Hepatic stellate cell (primary cell): ENCODE data around the gene LRCH3.

Experiments used
- DNase-seq: peaks from one replicate; pipeline ENCODE4 v3.0.0; 2011; ENCODE audit warnings: low spot score

LRCH3 gene

GRCh38 chr3:197793247-197793646 lies 2.2 kb downstream of the LRCH3 start:
- no peak for DNase-seq

GRCh38 chr3:197794115-197794514 lies 3.1 kb downstream of the LRCH3 start:
- no peak for DNase-seq

DNA sequence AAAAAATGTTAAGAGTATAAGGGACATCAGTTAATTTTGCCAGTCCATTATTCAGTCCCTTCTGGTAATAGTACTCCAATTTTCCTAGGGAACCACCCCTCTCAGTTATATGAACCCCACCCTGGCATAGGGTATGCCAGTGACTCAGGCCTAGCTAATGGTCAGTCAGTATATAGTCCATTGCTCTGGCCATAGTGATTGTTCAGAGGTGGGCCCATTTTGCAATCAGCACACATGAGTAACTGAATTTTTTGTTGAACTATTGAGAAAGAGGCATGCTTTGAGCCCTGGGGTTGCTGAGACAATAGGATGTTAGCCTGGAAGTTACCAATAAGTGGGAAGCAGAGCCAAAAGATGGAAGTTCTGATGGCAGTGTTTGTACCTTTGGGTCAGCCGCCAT lies 4.1 kb downstream of the LRCH3 start:
- no peak for DNase-seq

- no peak for DNase-seq
These were observed 5.0 kb downstream of the LRCH3 start for GRCh38 chr3:197796087-197796486.

GRCh38 chr3:197798863-197799262 lies 7.8 kb downstream of the LRCH3 start:
- no peak for DNase-seq

GRCh38 chr3:197800379-197800778 lies 9.3 kb downstream of the LRCH3 start:
- DNase-seq: no peak

GRCh38 chr3:197801891-197802778 lies 11.1 kb downstream of the LRCH3 start:
- no peak for DNase-seq

GRCh38 chr3:197802779-197803459 lies 11.9 kb downstream of the LRCH3 start:
- DNase-seq: no peak

GRCh38 chr3:197804511-197804910 lies 13.5 kb downstream of the LRCH3 start:
- DNase-seq: no peak

- peak; percentile 44 for DNase-seq
These were observed 17.0 kb downstream of the LRCH3 start for GRCh38 chr3:197807969-197808587.

GRCh38 chr3:197809356-197810020 lies 18.4 kb downstream of the LRCH3 start:
- peak; percentile 67 for DNase-seq

GRCh38 chr3:197810901-197811300 lies 19.8 kb downstream of the LRCH3 start:
- DNase-seq: no peak

GRCh38 chr3:197811343-197811742 lies 20.3 kb downstream of the LRCH3 start:
- DNase-seq: peak; percentile 56

- DNase-seq: no peak
These were observed 23.3 kb downstream of the LRCH3 start for GRCh38 chr3:197814372-197814771.

DNA sequence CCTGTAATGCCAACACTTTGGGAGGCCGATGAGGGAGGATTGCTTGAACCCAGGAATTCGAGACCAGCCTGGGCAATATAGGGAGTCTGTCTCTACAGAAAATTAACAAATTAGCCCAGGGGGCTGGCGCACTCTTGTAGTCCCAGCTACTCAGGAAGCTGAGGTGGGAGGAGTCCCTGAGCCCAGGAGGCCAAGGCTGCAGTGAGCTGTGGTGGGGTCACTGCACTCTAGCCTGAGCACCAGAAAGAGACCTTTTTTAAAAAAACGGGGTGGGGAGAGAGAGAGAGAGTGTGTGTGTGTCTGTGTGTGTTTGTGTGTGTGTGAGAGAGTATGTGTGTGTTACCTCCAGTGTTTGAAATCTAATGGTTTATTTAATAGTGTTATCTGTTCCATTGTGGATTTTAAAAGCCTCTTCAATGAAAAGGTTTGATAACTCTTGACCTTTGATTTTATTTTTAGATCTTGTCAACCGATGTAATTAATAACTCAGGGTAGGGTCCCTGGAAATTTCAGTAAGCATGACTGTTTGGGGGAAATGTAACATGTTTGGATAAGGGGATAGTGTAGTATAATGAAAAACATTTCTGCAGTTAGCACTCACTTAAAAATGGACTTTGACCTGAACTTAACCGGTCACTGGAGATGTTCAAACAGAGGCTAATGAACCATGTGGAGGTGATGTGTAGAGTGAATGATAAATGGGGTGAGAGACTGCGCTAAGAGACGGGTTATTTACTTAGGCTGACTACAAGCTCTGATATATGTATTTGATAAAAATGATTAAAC lies 29.7 kb downstream of the LRCH3 start:
- no peak for DNase-seq

DNA sequence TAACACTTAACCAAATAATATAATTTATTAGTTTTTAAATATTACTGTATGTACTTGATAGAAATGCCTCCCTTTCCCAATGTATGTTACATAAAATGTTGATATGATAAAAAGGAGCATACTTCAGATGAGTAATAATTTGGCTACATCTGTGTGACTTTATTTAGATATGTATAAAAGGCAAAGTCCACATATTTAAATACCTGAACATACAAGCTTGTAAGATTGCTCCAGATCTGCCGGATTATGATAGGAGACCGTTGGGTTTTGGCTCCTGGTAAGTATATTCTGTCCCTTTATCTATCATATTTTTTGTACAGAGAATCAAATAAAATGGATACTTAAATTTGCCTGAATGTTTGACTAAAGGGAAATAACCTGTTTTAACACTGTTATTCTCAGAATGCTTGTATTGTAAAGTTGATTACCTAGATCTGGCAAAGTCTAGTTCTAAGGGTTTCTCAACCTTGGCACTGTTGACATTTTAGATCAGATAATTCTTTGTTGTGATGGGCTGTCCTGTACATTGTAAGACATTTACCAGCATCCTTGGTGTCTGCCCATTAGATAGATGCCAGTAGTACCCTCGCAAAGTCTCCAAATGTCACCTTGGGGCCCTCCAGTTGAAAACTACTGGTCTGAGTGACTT lies 38.5 kb downstream of the LRCH3 start:
- no peak for DNase-seq

- DNase-seq: no peak
These were observed 39.4 kb downstream of the LRCH3 start for GRCh38 chr3:197830308-197830966.

GRCh38 chr3:197830967-197831313 lies 39.9 kb downstream of the LRCH3 start:
- no peak for DNase-seq

- no peak for DNase-seq
These were observed 43.1 kb downstream of the LRCH3 start for GRCh38 chr3:197833930-197834715.

DNA sequence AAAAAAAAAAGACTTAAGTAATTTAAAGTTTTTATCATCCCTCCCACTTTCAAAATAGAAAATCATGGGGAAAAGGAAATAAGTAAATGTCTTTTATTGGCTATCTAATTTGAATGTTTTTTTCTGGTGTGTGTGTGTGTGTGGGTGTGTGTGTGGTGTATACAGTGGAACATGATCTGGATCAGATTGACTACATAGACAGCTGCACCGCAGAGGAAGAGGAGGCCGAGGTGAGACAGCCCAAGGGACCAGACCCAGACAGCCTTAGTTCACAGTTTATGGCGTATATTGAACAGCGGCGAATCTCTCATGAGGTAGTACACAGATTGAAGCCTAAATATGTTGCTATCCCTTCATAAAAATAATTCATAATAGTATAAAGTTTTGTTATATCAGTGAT lies 44.5 kb downstream of the LRCH3 start:
- no peak for DNase-seq
